Prostate gland (tissue), 2 donors: ENCODE results near the gene ELOVL5. TPM values are rescaled to one million over a fixed set of nuclear protein-coding genes. Genes with fewer than 3 reads are reported as not detected.
A peak's percentile ranks its signal among the peaks of the same experiment; 100 is the strongest.

Experiments used
- DNase-seq: peaks from one replicate; pipeline ENCODE4 v3.0.0-alpha.2; 2019; ENCODE audit warnings: low spot score
- H3K27ac ChIP-seq, 2 donors: fragments of 200-600 bp; sonication (generic); 2 replicates each; pipeline ENCODE4 v1.5.1; 2017 to 2019
- H3K27me3 ChIP-seq: fragments of 200-600 bp; sonication (generic); replicated peaks from 2 replicates; pipeline ENCODE4 v1.5.1; 2019; ENCODE audit not compliant: insufficient read depth
- H3K36me3 ChIP-seq, 2 donors: fragments of 200-600 bp; sonication (generic); 1 replicate in 1 of 2; 2 replicates in 1 of 2; pipeline versions ENCODE4 v1.5.1 to v1.8.1; 2017 to 2019
- H3K4me1 ChIP-seq: fragments of 200-600 bp; sonication (generic); replicated peaks from 2 replicates; pipeline ENCODE4 v1.5.1; 2019
- H3K4me3 ChIP-seq, 2 donors: fragments of 200-600 bp; sonication (generic); 2 replicates each; pipeline ENCODE4 v1.5.1; 2017 to 2019
- H3K9me3 ChIP-seq: fragments of 200-600 bp; sonication (generic); 2 replicates; pipeline ENCODE4 v1.5.1; 2017
- POLR2A ChIP-seq: fragments of 450-650 bp; IDR thresholded peaks from one replicate; pipeline ENCODE4 v1.6.1; 2016; ENCODE audit warnings: antibody characterized with exemption, mild to moderate bottlenecking
- POLR2AphosphoS5 ChIP-seq: sonication (generic); formaldehyde crosslinking; IDR thresholded peaks from one replicate; pipeline ENCODE4 v1.6.1; 2017; ENCODE audit warnings: antibody characterized with exemption
- WGBS: methylation state at CpG from one replicate; pipeline ENCODE4 v1.1.5; 2018; 5-methylcytosine and 5-hydroxymethylcytosine counted together
- intact Hi-C: fragments of 100-400 bp; cut with DNase I; formaldehyde crosslinking; loops from one replicate; pipeline ENCODE4 v1.14.2; 2022
- total RNA-seq, 2 donors: library from RNA; depleted of rRNA; stranded (reverse); fragments of >200 nt; gene quantifications; one replicate each; pipeline ENCODE4 v1.1.0, GENCODE V29; 2016
- TF ChIP-seq, protein P1 (sequence below), 4 experiments: fragments of 200-600 bp in 2 of 4; fragments of 450-650 bp in 2 of 4; sonication (generic) in 2 of 4; IDR thresholded peaks; 1 replicate in 3 of 4; 2 replicates in 1 of 4; pipeline ENCODE4 v1.5.1; 2016 to 2019; ENCODE audit warnings: antibody characterized with exemption in 4 of 4, mild to moderate bottlenecking in 2 of 4, moderate library complexity in 2 of 4

ELOVL5 gene, protein sequence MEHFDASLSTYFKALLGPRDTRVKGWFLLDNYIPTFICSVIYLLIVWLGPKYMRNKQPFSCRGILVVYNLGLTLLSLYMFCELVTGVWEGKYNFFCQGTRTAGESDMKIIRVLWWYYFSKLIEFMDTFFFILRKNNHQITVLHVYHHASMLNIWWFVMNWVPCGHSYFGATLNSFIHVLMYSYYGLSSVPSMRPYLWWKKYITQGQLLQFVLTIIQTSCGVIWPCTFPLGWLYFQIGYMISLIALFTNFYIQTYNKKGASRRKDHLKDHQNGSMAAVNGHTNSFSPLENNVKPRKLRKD
- 100 to 1,000 TPM; 193 to 353 TPM for total RNA-seq

DNA sequence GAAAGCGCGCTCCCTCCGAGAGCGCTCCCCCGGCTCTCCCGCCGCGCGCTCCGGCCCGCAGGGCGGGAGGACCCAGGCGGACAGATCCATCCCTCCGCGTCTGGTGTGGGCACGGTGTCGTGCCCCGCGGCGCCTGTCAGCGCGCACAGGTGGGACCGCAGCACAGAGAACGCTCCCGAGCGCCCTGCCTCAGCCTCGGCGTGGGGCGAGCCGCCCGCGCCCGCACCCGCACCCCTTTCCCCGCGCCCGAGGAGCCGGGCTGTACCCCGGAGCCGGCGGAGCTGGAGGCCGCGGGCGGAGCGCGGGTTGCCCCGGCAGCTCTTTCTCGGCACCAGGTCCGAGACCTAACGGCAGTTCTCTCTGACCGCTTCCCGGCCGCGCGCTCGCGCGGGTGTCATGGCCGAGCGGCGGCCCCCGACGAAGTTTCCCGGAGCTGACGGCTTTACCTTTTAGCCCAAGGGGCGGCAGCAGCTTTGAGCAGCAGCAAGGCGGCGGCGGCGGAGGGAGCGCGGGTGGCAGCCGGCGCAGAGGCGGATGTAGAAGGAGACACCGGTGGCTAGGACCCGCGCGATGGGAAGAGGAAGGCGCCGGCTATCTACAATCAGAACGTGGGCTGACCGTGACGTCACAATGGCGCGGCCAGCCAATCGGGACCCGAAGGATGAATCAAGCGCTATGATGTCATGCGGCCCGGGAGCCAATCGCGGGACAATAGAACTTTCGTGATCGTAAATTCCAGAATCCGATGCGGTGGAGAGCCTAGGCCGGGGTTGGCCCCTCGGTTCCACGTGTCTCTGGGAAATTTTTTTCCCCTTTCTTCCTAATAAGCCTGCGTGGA, at the start of gene ELOVL5:
ELOVL5 (minus strand) TSS at position 580 of the 838 bp plus-strand sequence. CDS start 53,251 bp downstream, outside the sequence.
- H3K4me3 ChIP-seq = peak within 1 kb of the TSS; percentile 77 to 81
- 0% methylated on average over 63 of the region's 101 CpGs for WGBS

DNA sequence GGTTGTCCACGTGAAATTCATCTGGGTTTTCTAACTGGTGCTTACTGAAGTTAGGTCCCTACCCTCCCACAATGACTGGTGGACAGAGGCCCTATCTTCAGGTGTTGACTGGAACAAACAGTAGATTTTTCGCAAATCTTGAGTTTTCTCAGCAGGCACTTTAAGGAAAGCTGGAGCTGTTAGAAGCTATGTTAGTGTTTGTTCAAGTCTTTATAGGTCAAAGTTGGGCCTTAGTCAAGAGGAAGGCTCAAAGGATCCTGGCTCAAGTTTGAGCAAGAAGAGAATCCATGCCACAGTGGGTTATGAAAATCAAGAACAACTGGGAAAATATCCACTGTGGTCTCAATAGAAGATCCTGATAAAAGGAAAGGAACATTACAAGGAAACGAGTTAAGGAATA, 48.5 kb upstream of the ELOVL5 start:
- Histone ChIP-seq H3K4me3 (no peak overlapping the region), H3K27ac (peak overlapping the region; percentile 1 to 26), H3K4me1 (peaks cover 5% of the 10 kb centered on the region), H3K36me3 (no peaks in the 10 kb centered on the region), H3K9me3 (no peaks in the 10 kb centered on the region), H3K27me3 (no peaks in the 10 kb centered on the region)
- intact Hi-C loops = no loop called here
- WGBS = 55% methylated on average over 3 of the region's 3 CpGs
- DNase-seq = no peak
- TF ChIP-seq POLR2AphosphoS5 (no peak), POLR2A (no peak)
- TF ChIP-seq, protein P1, sequence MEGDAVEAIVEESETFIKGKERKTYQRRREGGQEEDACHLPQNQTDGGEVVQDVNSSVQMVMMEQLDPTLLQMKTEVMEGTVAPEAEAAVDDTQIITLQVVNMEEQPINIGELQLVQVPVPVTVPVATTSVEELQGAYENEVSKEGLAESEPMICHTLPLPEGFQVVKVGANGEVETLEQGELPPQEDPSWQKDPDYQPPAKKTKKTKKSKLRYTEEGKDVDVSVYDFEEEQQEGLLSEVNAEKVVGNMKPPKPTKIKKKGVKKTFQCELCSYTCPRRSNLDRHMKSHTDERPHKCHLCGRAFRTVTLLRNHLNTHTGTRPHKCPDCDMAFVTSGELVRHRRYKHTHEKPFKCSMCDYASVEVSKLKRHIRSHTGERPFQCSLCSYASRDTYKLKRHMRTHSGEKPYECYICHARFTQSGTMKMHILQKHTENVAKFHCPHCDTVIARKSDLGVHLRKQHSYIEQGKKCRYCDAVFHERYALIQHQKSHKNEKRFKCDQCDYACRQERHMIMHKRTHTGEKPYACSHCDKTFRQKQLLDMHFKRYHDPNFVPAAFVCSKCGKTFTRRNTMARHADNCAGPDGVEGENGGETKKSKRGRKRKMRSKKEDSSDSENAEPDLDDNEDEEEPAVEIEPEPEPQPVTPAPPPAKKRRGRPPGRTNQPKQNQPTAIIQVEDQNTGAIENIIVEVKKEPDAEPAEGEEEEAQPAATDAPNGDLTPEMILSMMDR (IDR thresholded peaks at IDR 0.05) = no peak

More for the DNA sequence above, at the start of gene ELOVL5:
- TF ChIP-seq POLR2AphosphoS5 = peak; percentile 95
- TF ChIP-seq, protein P1 (IDR thresholded peaks at IDR 0.05) = peak in 1 of 4 experiments; percentile 23
- TF ChIP-seq POLR2A = peak; percentile 88
- Histone ChIP-seq H3K36me3 (no peaks in the 10 kb centered on the region), H3K4me1 (peaks cover 5% of the 10 kb centered on the region), H3K27ac (peak within 1 kb of the TSS; percentile 99), H3K9me3 (no peaks in the 10 kb centered on the region), H3K27me3 (no peaks in the 10 kb centered on the region)
- intact Hi-C loops = loop anchor here (1.0 to 5.0 kb wide), 2 partner anchors 10 to 46 kb away; no protein-coding TSS in a partner anchor
- peak; percentile 99 for DNase-seq

DNA sequence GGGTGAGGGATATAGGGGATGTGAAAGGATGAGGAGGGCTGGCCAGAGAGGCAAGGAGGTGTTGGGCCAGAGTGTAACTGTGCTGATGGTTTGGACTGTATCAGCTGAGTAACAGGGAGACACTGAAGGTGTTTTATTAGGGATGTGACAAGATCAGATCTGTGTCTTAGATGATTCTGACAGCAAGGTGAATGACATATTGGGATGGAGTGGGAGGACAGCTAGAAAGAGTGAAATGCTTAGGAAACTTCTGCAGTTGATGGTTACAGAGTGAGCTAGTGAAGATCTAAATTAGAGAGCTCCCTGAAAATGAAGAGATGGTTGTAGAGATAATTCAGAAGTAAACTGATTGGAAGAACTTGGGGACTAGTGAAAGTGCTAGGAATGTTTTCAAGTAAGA, 47.2 kb upstream of the ELOVL5 start:
- no peaks in the 10 kb centered on the region for H3K36me3 ChIP-seq
- peak overlapping the region in 1 of 2 donors; percentile 50 for H3K27ac ChIP-seq
- H3K4me3 ChIP-seq = no peak overlapping the region
- H3K9me3 ChIP-seq = no peaks in the 10 kb centered on the region
- DNase-seq = no peak
- intact Hi-C loops = no loop called here
- H3K27me3 ChIP-seq = no peaks in the 10 kb centered on the region
- H3K4me1 ChIP-seq = peaks cover 5% of the 10 kb centered on the region
- TF ChIP-seq POLR2AphosphoS5 = no peak
- TF ChIP-seq, protein P1 (IDR thresholded peaks at IDR 0.05) = no peak
- no peak for TF ChIP-seq POLR2A

DNA sequence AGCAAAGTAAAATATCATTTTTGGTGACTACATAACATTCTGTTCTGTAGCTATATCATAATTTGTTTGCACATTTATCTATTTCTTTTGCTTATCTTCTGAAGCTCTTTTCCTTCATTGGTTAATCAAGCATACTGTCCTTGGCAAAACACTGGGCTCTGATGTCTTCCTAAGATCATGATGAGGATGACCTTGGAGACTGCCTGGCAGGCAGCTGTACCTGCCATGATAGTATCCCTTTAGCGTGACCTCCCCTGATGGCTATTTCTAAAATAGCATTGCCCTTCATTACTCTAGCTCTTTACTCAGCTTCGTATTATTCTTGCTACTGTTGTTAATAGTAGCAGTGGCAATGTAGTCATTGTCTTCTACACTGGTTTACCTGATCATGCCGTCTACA, 46.0 kb upstream of the ELOVL5 start:
- WGBS = 95% methylated on average over 3 of the region's 3 CpGs
- no peaks in the 10 kb centered on the region for H3K9me3 ChIP-seq

More for the DNA sequence above, 46.0 kb upstream of the ELOVL5 start:
- H3K4me3 ChIP-seq = no peak overlapping the region
- TF ChIP-seq POLR2A (no peak), POLR2AphosphoS5 (no peak)
- TF ChIP-seq, protein P1 (IDR thresholded peaks at IDR 0.05) = no peak
- no peaks in the 10 kb centered on the region for H3K36me3 ChIP-seq
- H3K27ac ChIP-seq = peak overlapping the region in 1 of 2 donors; percentile 34
- peaks cover 5% of the 10 kb centered on the region for H3K4me1 ChIP-seq
- H3K27me3 ChIP-seq = no peaks in the 10 kb centered on the region
- no peak for DNase-seq
- intact Hi-C loops = no loop called here
